HEK293 (cell line): ENCODE data around the gene NABP1.
A peak's percentile ranks its signal among the peaks of the same experiment; 100 is the strongest.

Experiments used
- CTCF ChIA-PET: fragments of 350-600 bp; formaldehyde crosslinking; extraction: SDS; loops from one replicate; lab custom pipeline; 2021; ENCODE audit warnings: antibody characterized with exemption; lab: Yijun Ruan, JAX
- POLR2A ChIA-PET: fragments of 300-600 bp; formaldehyde crosslinking; extraction: SDS; loops from one replicate; lab custom pipeline; 2020; ENCODE audit warnings: antibody characterized with exemption, inconsistent platforms; lab: Yijun Ruan, JAX
- H3K27ac ChIP-seq: fragments of 200-500 bp; sonication (Bioruptor generic); 2 replicates; pipeline ENCODE4 v1.5.1; 2014; ENCODE audit warnings: low read depth, low read length, control low read depth, inconsistent platforms; ENCODE audit errors: extremely low read depth
- H3K36me3 ChIP-seq, 2 experiments: fragments of 200-500 bp in 1 of 2; sonication (Bioruptor generic) in 1 of 2; 1 replicate in 1 of 2; 2 replicates in 1 of 2; pipeline ENCODE4 v1.5.1; 2014 to 2017; ENCODE audit warnings: inconsistent platforms in 2 of 2, low read length in 2 of 2; ENCODE audit not compliant: control insufficient read depth in 2 of 2, insufficient read depth in 1 of 2
- H3K4me1 ChIP-seq: fragments of 200-500 bp; sonication (Bioruptor generic); 2 replicates; pipeline ENCODE4 v1.5.1; 2014; ENCODE audit warnings: mild to moderate bottlenecking, low read length, inconsistent platforms; ENCODE audit not compliant: control insufficient read depth, insufficient read depth
- H3K4me3 ChIP-seq: 2 replicates; pipeline ENCODE4 v1.5.1; 2011; ENCODE audit warnings: low read depth, mild to moderate bottlenecking, control low read depth, low read length, moderate library complexity
- H3K9me3 ChIP-seq: fragments of 200-500 bp; sonication (Bioruptor generic); 2 replicates; pipeline ENCODE4 v1.5.1; 2014; ENCODE audit warnings: low read depth, low read length, inconsistent platforms; ENCODE audit not compliant: control insufficient read depth, insufficient read depth
- FEZF1 ChIP-seq: fragments of 450-650 bp; formaldehyde crosslinking; IDR thresholded peaks from 2 replicates; pipeline ENCODE4 v1.5.1; 2016; ENCODE audit warnings: missing biosample characterization, missing genetic modification characterization
- IKZF3 ChIP-seq: fragments of 450-650 bp; IDR thresholded peaks from 2 replicates; pipeline ENCODE4 v1.5.0; 2018; ENCODE audit warnings: missing biosample characterization, mild to moderate bottlenecking, missing genetic modification characterization, moderate library complexity
- ZFHX2 ChIP-seq: fragments of 450-650 bp; formaldehyde crosslinking; conservative IDR thresholded peaks from 2 replicates; pipeline ENCODE4 v1.5.1; 2016; ENCODE audit warnings: missing biosample characterization, missing genetic modification characterization
- ZNF112 ChIP-seq: fragments of 450-650 bp; formaldehyde crosslinking; IDR thresholded peaks from 2 replicates; pipeline ENCODE4 v1.5.0; 2017; ENCODE audit warnings: missing biosample characterization, missing genetic modification characterization
- ZNF133 ChIP-seq: fragments of 450-650 bp; formaldehyde crosslinking; IDR thresholded peaks from 2 replicates; pipeline ENCODE4 v1.5.1; 2016; ENCODE audit warnings: missing biosample characterization, missing genetic modification characterization
- ZNF175 ChIP-seq: fragments of 450-650 bp; formaldehyde crosslinking; IDR thresholded peaks from 2 replicates; pipeline ENCODE4 v1.5.1; 2016; ENCODE audit warnings: missing biosample characterization, missing genetic modification characterization
- ZNF214 ChIP-seq: fragments of 450-650 bp; formaldehyde crosslinking; IDR thresholded peaks from 2 replicates; pipeline ENCODE4 v1.5.1; 2017; ENCODE audit warnings: missing biosample characterization, mild to moderate bottlenecking, missing genetic modification characterization, borderline replicate concordance
- ZNF221 ChIP-seq: fragments of 450-650 bp; formaldehyde crosslinking; IDR thresholded peaks from 2 replicates; pipeline ENCODE4 v1.5.1; 2017; ENCODE audit warnings: missing biosample characterization, missing genetic modification characterization, borderline replicate concordance
- ZNF239 ChIP-seq: fragments of 450-650 bp; formaldehyde crosslinking; IDR thresholded peaks from 2 replicates; pipeline ENCODE4 v1.5.1; 2016; ENCODE audit warnings: missing biosample characterization, missing genetic modification characterization
- ZNF426 ChIP-seq: fragments of 450-650 bp; formaldehyde crosslinking; IDR thresholded peaks from 2 replicates; pipeline ENCODE4 v1.5.1; 2017; ENCODE audit warnings: missing biosample characterization, missing genetic modification characterization, mild to moderate bottlenecking, inconsistent platforms, moderate library complexity
- ZNF510 ChIP-seq: fragments of 450-650 bp; formaldehyde crosslinking; IDR thresholded peaks from 2 replicates; pipeline ENCODE4 v1.5.1; 2018; ENCODE audit warnings: mild to moderate bottlenecking, missing genetic modification characterization, missing biosample characterization; ENCODE audit not compliant: insufficient replicate concordance
- ZNF670 ChIP-seq: fragments of 450-650 bp; formaldehyde crosslinking; IDR thresholded peaks from 2 replicates; pipeline ENCODE4 v1.5.1; 2016; ENCODE audit warnings: missing biosample characterization, missing genetic modification characterization, low read depth
- TF ChIP-seq, protein P1 (sequence below): fragments of 450-650 bp; formaldehyde crosslinking; IDR thresholded peaks from 2 replicates; pipeline ENCODE4 v1.5.1; 2016; ENCODE audit warnings: missing biosample characterization, missing genetic modification characterization
- TF ChIP-seq, protein P2 (sequence below): fragments of 450-650 bp; formaldehyde crosslinking; IDR thresholded peaks from 2 replicates; pipeline ENCODE4 v1.5.1; 2017; ENCODE audit warnings: missing biosample characterization, missing genetic modification characterization
- TF ChIP-seq, protein P3 (sequence below): fragments of 450-650 bp; formaldehyde crosslinking; IDR thresholded peaks from 2 replicates; pipeline ENCODE4 v1.5.1; 2016; ENCODE audit warnings: missing biosample characterization, missing genetic modification characterization
- TF ChIP-seq, protein P4 (sequence below): fragments of 450-650 bp; formaldehyde crosslinking; conservative IDR thresholded peaks from 2 replicates; pipeline ENCODE4 v1.5.1; 2016; ENCODE audit warnings: low read depth, missing biosample characterization, missing genetic modification characterization
- TF ChIP-seq, protein P5 (sequence below): fragments of 450-650 bp; formaldehyde crosslinking; IDR thresholded peaks from 2 replicates; pipeline ENCODE4 v1.5.1; 2016; ENCODE audit warnings: missing biosample characterization, missing genetic modification characterization
- TF ChIP-seq, protein P6 (sequence below): fragments of 450-650 bp; formaldehyde crosslinking; IDR thresholded peaks from 2 replicates; pipeline ENCODE4 v1.5.1; 2016; ENCODE audit warnings: missing biosample characterization, missing genetic modification characterization

Gene NABP1

DNA sequence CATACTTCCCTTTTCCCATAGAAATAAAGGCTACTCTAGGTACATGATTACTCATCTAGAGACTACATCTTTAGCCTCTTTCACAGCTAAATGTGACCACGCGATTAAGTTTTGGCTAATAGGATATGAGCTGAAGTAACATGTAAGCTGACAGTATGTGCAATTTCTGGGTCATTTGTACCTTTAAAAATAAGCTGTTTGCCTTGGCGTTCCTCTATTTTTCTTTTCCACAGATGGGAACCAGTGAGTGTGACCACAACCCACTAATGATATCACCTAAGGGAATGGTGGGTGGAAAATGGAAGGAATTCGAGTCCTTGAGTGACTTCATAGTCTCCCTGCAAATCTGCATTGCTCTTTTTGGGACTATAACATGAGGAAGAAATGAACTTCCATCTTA is 11.7 kb upstream of the NABP1 start (continued):
- TF ChIP-seq, protein P1, sequence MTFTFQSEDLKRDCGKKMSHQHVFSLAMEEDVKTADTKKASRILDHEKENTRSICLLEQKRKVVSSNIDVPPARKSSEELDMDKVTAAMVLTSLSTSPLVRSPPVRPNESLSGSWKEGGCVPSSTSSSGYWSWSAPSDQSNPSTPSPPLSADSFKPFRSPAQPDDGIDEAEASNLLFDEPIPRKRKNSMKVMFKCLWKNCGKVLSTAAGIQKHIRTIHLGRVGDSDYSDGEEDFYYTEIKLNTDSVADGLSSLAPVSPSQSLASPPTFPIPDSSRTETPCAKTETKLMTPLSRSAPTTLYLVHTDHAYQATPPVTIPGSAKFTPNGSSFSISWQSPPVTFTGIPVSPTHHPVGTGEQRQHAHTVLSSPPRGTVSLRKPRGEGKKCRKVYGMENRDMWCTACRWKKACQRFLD (tag by site-specific recombination): no peak
- TF ChIP-seq IKZF3 (no peak), ZNF112 (no peak), ZNF510 (tag by site-specific recombination) (no peak), ZNF426 (no peak), ZNF670 (tag by site-specific recombination) (no peak), ZNF221 (no peak), FEZF1 (tag by site-specific recombination) (no peak)
- TF ChIP-seq, protein P2, sequence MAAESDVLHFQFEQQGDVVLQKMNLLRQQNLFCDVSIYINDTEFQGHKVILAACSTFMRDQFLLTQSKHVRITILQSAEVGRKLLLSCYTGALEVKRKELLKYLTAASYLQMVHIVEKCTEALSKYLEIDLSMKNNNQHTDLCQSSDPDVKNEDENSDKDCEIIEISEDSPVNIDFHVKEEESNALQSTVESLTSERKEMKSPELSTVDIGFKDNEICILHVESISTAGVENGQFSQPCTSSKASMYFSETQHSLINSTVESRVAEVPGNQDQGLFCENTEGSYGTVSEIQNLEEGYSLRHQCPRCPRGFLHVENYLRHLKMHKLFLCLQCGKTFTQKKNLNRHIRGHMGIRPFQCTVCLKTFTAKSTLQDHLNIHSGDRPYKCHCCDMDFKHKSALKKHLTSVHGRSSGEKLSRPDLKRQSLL (tag by site-specific recombination): no peak
- TF ChIP-seq, protein P3, sequence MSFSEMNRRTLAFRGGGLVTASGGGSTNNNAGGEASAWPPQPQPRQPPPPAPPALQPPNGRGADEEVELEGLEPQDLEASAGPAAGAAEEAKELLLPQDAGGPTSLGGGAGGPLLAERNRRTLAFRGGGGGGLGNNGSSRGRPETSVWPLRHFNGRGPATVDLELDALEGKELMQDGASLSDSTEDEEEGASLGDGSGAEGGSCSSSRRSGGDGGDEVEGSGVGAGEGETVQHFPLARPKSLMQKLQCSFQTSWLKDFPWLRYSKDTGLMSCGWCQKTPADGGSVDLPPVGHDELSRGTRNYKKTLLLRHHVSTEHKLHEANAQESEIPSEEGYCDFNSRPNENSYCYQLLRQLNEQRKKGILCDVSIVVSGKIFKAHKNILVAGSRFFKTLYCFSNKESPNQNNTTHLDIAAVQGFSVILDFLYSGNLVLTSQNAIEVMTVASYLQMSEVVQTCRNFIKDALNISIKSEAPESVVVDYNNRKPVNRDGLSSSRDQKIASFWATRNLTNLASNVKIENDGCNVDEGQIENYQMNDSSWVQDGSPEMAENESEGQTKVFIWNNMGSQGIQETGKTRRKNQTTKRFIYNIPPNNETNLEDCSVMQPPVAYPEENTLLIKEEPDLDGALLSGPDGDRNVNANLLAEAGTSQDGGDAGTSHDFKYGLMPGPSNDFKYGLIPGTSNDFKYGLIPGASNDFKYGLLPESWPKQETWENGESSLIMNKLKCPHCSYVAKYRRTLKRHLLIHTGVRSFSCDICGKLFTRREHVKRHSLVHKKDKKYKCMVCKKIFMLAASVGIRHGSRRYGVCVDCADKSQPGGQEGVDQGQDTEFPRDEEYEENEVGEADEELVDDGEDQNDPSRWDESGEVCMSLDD (tag by site-specific recombination): no peak

DNA sequence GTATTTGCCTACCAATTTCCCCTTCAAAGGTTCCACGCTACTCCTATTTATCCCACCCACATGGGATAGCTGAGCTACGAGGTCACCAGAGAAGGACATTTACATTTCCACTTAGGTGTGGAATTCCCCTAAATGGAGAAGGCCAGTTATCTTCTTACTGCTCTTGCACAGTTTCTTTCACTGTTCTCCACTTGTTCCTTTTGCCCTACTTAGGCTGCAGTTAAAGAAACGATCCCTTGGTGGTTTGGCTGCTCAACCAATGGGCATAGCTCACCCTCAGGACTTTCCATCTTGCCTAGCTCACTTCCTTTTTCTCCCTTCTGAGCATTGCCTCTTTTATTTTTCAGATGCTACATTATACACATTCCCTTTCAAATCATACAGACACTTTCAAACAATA is 11.2 kb upstream of the NABP1 start:
- H3K9me3 ChIP-seq: no peaks in the 10 kb centered on the region
- H3K4me1 ChIP-seq: no peaks in the 10 kb centered on the region
- CTCF ChIA-PET: interaction anchor here (0.7 kb wide), 1 partner anchor 8 kb away, joined by 3 read pairs; no protein-coding TSS in a partner anchor
- TF ChIP-seq ZFHX2 (tag by site-specific recombination) (0 out of 2 replicates have a peak, but pooled peaks have one; percentile 13), ZNF214 (tag by site-specific recombination) (no peak)
- no peak overlapping the region for H3K4me3 ChIP-seq
- no peak overlapping the region for H3K27ac ChIP-seq
- POLR2A ChIA-PET: interaction anchor here (1.5 kb wide), 1 partner anchor 11 kb away, joined by 6 read pairs; the partner anchor contains the start of gene NABP1
- H3K36me3 ChIP-seq: no peaks in the 10 kb centered on the region

DNA sequence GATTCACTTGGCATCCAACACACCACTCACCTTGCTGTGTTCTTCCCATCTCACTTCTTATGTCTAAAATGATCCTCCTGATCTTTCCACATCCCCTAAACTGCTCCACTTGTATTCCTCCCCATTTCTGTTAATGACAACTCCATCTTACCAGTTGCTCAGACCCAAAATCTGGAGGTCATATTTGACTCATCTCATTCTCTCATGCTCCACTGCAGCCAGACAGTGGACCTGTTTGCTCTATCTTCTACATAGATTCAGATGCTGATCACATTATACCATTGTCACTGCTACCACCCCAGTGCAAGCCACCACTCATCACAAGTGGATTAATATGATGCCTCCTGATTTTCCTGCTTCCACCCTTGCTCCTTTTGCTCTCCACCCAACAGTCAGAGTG is 7.9 kb upstream of the NABP1 start:
- Histone ChIP-seq H3K4me3 (no peak overlapping the region), H3K4me1 (no peaks in the 10 kb centered on the region), H3K9me3 (no peaks in the 10 kb centered on the region), H3K27ac (no peak overlapping the region), H3K36me3 (no peaks in the 10 kb centered on the region)
- TF ChIP-seq, protein P4, sequence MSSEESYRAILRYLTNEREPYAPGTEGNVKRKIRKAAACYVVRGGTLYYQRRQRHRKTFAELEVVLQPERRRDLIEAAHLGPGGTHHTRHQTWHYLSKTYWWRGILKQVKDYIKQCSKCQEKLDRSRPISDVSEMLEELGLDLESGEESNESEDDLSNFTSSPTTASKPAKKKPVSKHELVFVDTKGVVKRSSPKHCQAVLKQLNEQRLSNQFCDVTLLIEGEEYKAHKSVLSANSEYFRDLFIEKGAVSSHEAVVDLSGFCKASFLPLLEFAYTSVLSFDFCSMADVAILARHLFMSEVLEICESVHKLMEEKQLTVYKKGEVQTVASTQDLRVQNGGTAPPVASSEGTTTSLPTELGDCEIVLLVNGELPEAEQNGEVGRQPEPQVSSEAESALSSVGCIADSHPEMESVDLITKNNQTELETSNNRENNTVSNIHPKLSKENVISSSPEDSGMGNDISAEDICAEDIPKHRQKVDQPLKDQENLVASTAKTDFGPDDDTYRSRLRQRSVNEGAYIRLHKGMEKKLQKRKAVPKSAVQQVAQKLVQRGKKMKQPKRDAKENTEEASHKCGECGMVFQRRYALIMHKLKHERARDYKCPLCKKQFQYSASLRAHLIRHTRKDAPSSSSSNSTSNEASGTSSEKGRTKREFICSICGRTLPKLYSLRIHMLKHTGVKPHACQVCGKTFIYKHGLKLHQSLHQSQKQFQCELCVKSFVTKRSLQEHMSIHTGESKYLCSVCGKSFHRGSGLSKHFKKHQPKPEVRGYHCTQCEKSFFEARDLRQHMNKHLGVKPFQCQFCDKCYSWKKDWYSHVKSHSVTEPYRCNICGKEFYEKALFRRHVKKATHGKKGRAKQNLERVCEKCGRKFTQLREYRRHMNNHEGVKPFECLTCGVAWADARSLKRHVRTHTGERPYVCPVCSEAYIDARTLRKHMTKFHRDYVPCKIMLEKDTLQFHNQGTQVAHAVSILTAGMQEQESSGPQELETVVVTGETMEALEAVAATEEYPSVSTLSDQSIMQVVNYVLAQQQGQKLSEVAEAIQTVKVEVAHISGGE (tag by site-specific recombination): no peak
- TF ChIP-seq, protein P5, sequence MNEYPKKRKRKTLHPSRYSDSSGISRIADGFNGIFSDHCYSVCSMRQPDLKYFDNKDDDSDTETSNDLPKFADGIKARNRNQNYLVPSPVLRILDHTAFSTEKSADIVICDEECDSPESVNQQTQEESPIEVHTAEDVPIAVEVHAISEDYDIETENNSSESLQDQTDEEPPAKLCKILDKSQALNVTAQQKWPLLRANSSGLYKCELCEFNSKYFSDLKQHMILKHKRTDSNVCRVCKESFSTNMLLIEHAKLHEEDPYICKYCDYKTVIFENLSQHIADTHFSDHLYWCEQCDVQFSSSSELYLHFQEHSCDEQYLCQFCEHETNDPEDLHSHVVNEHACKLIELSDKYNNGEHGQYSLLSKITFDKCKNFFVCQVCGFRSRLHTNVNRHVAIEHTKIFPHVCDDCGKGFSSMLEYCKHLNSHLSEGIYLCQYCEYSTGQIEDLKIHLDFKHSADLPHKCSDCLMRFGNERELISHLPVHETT (tag by site-specific recombination): no peak
- no peak for TF ChIP-seq ZNF133
- TF ChIP-seq, protein P6, sequence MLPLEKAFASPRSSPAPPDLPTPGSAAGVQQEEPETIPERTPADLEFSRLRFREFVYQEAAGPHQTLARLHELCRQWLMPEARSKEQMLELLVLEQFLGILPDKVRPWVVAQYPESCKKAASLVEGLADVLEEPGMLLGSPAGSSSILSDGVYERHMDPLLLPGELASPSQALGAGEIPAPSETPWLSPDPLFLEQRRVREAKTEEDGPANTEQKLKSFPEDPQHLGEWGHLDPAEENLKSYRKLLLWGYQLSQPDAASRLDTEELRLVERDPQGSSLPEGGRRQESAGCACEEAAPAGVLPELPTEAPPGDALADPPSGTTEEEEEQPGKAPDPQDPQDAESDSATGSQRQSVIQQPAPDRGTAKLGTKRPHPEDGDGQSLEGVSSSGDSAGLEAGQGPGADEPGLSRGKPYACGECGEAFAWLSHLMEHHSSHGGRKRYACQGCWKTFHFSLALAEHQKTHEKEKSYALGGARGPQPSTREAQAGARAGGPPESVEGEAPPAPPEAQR (tag by site-specific recombination): no peak
- no peak for TF ChIP-seq ZNF426
- TF ChIP-seq IKZF3: no peak
- no peak for TF ChIP-seq ZNF175
- TF ChIP-seq ZNF239 (tag by site-specific recombination): no peak
- CTCF ChIA-PET: interaction anchor here (0.9 kb wide), 1 partner anchor 104 kb away, joined by 3 read pairs; no protein-coding TSS in a partner anchor
- POLR2A ChIA-PET: interaction anchor here (2.3 kb wide), 1 partner anchor 8 kb away, joined by 7 read pairs; the partner anchor contains the start of gene NABP1
